MG63 (cell line): ENCODE data around the gene TCEA2. TPM values are rescaled to one million over a fixed set of nuclear protein-coding genes. Genes with fewer than 3 reads are reported as not detected.

Experiments used
- DNase-seq: peaks from one replicate; pipeline ENCODE4 v3.0.0-alpha.2; 2020
- H3K27me3 ChIP-seq: fragments of 250-450 bp; sonication (Bioruptor Pico); 2 replicates; pipeline ENCODE4 v1.5.1; 2020; ENCODE audit warnings: mild to moderate bottlenecking, moderate library complexity
- H3K36me3 ChIP-seq: fragments of 250-450 bp; sonication (Bioruptor Pico); 2 replicates; pipeline ENCODE4 v1.5.1; 2020; ENCODE audit warnings: mild to moderate bottlenecking, moderate library complexity
- H3K4me3 ChIP-seq: fragments of 250-450 bp; sonication (Bioruptor Pico); 2 replicates; pipeline ENCODE4 v1.5.1; 2020; ENCODE audit warnings: mild to moderate bottlenecking, moderate library complexity
- H3K9me3 ChIP-seq: fragments of 250-450 bp; sonication (Bioruptor Pico); 2 replicates; pipeline ENCODE4 v1.5.1; 2020; ENCODE audit warnings: mild to moderate bottlenecking, moderate library complexity
- total RNA-seq: library from RNA; depleted of rRNA; stranded (reverse); fragments of >200 nt; shearing (Covaris generic); gene quantifications from 2 replicates; pipeline ENCODE4 v1.2.3, GENCODE V29; 2014; ENCODE audit warnings: low replicate concordance

The TCEA2 gene
- total RNA-seq, 1 experiment from 2014 or later = 48.0 TPM

DNA sequence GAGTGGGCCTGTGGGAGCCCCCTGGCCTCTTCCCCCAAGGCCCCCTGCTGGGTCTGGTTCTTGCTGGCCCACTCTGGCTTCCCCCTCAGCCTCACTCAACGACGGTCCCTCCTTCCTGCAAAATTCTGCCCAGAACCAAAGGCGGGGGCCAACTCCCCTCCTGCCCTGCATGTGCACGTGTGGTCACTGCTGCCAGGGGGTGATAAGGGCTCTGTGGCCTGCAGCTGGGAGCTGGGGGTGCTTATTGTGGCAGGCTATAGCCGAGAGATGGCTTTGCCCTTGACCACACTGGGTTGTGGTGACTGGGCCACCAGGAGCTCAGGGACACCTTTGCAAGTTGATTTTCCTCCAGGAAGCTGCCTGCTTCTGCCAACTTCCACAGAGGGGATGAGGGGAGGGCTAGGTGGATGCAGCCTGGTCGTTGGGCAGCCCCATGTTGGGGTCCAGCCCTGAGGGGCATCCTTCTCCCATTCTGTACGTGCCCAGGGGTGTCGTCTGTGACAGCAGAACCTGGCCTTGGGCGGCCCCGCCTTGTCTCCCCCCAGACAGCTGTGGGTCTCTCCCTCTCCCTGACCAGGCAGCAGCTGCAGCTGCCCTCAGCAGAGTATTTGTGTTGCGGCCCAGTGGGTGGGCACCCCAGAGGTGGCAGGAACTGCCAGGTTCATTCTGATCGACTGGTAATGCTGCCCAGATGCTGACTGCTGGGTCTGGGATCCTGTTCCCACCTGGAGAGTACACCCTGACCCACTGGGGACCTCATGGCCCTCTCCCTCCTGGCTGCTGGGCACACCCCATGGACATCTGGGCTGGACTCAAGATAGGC, 5.6 kb downstream of the TCEA2 start:
- no peak overlapping the region for H3K4me3 ChIP-seq
- H3K36me3 ChIP-seq = peaks cover 12% of the 10 kb centered on the region
- H3K27me3 ChIP-seq = no peaks in the 10 kb centered on the region
- no peak for DNase-seq
- H3K9me3 ChIP-seq = no peaks in the 10 kb centered on the region

DNA sequence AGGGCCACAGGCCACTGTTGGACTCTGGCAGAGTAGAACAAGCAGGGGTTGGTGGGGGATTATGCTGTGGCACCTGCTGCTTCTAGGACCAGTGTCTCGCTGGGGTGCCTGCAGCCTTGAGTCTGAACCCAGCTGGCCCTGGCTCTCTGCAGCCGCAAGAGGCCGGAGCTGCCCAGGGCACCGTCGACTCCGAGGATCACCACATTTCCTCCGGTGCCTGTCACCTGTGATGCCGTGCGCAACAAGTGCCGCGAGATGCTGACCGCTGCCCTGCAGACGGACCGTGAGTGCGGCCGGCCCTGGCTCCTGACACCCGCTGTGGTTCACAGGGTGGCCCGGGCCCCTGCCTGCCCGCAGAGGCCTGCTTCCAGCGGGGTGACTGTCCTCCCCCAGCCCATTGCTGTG, 6.2 kb downstream of the TCEA2 start:
- DNase-seq = no peak
- H3K27me3 ChIP-seq = no peaks in the 10 kb centered on the region
- no peak overlapping the region for H3K4me3 ChIP-seq
- H3K9me3 ChIP-seq = no peaks in the 10 kb centered on the region
- peaks cover 18% of the 10 kb centered on the region for H3K36me3 ChIP-seq

DNA sequence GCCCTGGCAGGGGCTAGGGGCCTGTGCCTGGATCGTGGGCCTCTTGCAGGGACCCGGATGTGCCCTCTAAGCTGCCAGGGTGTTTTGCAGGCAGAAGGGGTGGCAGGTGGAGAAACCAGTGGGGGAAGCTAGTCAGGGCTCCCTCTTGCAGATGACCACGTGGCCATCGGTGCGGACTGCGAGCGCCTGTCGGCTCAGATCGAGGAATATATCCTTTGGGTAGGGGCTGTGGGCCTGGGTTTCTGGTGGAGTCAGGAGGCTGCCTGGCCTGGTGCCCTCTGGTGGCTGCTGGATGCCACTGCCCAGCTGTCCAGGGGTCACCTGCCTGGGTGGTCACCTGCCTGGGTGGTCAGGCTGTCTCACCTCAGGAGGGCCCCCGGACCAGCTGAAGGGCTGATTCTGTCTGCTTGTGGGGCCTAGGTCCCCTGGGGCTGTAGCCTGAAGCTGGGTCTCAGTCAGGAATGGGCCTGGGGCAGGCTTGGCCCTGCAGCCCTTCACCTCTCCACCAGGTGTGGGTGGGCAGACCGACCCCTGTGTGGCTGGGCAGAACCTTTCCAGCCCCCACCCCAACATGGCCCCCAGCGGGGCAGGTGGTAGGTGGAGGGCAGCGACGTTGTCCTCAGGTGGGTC, 6.7 kb downstream of the TCEA2 start:
- Histone ChIP-seq H3K9me3 (no peaks in the 10 kb centered on the region), H3K4me3 (no peak overlapping the region), H3K27me3 (no peaks in the 10 kb centered on the region), H3K36me3 (peaks cover 18% of the 10 kb centered on the region)
- DNase-seq = no peak

DNA sequence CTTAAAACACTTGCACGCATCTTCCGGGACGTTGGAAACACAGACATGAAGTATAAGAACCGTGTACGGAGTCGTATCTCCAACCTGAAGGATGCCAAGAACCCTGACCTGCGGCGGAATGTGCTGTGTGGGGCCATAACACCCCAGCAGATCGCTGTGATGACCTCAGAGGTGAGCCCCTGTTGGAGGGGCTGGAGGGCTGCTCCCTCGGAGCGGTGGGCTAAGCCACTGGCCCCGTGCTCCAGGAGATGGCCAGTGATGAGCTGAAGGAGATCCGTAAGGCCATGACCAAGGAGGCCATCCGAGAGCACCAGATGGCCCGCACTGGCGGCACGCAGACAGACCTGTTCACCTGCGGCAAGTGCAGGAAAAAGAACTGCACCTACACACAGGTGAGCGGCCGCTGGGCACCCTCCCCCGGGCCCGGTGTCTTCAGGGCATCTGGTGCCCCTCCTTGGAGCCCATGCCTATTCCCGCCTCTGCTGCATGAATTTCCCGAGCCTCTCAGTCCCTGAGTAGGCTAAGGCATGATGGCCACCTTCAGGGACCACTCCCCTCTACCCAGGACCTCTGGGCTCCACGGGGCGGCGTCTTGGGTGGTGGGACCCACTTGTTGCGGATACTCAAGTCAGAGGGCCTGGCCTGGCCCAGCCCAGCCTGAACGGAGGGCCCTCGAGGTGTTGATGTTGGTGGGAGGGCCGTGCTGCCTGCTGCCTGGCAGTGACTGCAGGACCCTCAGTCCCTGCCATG, 7.4 kb downstream of the TCEA2 start:
- no peak for DNase-seq
- Histone ChIP-seq H3K4me3 (no peak overlapping the region), H3K9me3 (no peaks in the 10 kb centered on the region), H3K36me3 (peaks cover 18% of the 10 kb centered on the region), H3K27me3 (no peaks in the 10 kb centered on the region)

DNA sequence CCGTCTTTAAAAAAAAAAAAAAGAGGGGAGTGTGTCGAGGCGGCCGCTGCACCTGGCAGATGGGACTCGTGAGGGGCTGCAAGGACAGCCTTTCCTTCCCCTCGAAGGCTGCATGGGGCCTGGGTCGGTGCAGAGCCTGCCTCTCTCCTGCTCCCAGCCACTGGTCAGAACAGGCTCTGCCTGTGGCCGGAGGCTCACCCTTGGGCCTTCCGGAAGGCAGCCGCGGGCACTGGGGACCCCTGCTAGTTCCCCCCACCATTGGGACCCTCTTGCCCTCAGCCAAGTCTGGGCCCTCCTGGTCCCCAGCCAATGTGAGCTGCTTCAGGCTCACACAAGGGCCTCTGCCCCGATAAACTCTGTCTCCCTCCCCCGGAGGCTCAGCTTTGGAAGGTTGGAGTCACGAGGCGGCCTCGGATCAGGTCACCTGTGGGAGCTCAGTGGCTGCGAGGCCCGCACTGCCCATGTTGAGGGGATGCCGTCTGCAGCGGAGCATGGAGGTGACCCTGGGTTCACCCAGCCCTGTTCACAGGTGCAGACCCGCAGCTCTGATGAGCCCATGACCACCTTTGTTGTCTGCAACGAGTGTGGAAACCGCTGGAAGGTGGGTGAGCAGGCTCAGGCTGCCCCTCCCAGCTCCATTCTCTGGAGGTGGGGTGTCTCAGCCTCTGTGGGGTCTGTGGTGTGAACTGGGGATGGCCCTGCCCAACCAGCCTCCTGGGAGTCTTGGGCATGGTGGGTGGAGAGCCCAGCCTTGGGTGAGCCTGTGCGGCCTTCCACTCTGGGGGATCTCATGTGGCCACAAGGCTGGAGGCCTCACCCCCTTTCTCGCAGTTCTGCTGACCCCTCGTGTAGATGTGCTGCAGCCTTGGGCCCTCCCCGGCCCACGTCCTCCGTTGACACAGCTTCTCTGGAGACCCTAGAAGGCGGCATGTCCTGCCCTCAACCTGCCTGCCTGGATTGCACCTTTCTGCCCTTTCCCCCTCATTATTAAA, 8.6 kb downstream of the TCEA2 start:
- Histone ChIP-seq H3K4me3 (no peak overlapping the region), H3K9me3 (no peaks in the 10 kb centered on the region), H3K36me3 (peaks cover 22% of the 10 kb centered on the region), H3K27me3 (no peaks in the 10 kb centered on the region)
- DNase-seq = no peak

DNA sequence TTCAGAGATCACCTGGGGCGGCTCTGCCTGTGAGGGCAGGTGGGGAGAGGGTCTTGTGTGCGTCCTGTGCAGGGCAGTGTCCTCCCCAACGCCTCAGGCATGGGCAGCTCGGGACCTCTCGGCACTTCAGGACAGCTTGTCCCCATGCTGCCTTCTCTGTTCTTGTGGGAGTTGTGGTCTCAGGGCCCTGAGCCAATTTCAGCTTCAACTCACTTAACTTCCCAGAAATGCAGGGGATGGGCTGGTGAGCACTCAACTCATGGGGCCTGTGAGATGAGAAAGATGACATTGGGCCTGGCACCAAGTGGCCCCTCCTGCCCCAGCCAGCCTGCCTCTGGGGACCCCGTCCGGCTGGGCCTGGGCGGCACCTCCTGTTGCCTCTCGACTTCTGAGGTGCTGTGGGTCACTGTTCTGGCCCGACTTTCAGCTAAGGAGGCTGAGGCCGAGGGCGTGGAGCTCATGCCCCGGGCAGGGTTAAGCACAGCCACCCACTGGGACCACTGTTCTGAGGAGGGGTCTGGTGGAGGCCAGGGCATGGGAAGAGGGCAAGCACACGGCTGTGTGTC, 9.6 kb downstream of the TCEA2 start:
- H3K4me3 ChIP-seq = no peak overlapping the region
- H3K36me3 ChIP-seq = peaks cover 19% of the 10 kb centered on the region
- no peaks in the 10 kb centered on the region for H3K9me3 ChIP-seq
- no peaks in the 10 kb centered on the region for H3K27me3 ChIP-seq
- no peak for DNase-seq

DNA sequence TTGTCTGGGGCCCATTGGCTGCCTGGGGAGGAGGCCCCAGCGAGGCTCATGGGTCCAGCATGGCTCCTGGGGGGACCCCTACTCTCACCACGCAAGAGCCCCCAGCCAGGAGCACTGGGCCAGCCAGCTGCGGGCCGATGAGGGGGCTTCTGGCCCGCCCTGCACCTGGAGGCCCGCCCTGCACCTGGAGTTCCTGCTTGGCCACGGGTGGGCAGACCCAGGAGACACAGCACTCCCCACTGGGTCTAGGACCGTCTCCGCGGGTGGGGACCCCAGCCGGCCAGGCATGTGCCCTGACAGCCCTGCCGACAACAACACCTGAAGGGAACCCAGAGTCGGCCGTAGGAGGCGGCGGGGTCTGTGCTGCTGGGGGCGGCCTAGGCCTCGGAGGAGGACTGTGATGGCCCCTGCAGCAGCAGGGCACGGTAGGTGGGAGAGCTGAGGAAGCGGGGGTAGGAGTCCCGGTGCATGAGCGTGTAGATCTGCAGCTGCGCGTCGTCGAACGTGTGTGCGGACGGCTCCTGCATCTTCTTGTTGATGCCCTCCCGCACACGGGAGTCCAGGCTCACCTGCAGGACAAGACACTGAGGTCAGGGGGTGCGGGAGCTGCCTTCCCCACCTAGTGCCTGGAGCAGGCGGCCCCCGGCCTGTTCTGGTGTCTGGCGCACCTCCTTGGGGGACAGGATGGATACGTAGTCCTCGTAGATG, 10.6 kb downstream of the TCEA2 start:
- Histone ChIP-seq H3K36me3 (peaks cover 19% of the 10 kb centered on the region), H3K9me3 (no peaks in the 10 kb centered on the region), H3K27me3 (no peaks in the 10 kb centered on the region), H3K4me3 (no peak overlapping the region)
- DNase-seq = no peak

DNA sequence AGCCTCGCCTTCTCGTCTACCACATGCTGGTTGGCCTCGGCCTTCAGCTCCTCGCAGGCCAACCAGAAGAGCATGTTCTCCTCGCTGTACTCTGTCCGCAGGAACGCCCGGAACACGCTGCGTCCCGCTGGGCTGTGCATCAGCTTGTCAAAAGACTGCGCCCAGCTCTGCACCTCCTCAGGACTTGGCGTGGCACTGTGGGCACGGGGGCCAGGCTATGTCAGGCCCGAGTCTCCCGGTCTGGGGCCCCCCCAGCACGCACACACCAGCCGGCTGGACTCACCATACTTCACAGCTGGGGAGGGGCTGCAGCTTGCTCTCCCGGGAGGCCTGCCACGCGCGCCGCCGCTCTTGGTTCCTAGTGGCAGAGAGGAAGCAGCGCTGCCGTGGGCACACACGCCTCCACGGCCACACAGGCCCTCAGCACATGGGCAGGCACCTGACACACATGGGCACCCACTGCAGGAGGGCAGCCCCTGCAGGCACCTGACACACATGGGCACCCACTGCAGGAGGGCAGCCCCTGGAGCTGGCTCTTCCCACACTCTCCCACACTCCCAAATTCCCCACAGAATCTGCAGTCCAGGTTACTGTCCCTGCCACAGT, 11.3 kb downstream of the TCEA2 start:
- Histone ChIP-seq H3K4me3 (no peak overlapping the region), H3K36me3 (peaks cover 19% of the 10 kb centered on the region), H3K27me3 (no peaks in the 10 kb centered on the region), H3K9me3 (no peaks in the 10 kb centered on the region)
- DNase-seq = no peak

DNA sequence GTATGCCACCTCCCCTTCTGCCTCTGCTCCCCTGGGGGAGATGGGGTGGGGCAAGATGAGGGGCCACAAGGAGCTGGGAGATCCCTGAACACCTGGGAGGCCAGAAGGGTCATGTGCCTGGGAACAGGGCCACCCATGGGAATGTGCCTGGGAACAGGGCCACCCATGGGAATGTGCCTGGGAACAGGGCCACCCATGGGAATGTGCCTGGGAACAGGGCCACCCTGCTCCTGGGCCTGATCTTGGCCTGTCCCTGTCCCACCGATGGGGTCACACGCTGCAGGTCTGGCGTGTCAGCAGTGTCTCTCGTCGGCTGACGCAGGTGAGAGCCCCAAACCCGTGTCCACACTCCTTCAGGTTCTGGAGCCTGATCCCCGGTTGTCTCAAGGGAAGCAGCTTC, 12.0 kb downstream of the TCEA2 start:
- DNase-seq = no peak
- Histone ChIP-seq H3K9me3 (no peaks in the 10 kb centered on the region), H3K4me3 (no peak overlapping the region), H3K36me3 (peaks cover 19% of the 10 kb centered on the region), H3K27me3 (no peaks in the 10 kb centered on the region)

DNA sequence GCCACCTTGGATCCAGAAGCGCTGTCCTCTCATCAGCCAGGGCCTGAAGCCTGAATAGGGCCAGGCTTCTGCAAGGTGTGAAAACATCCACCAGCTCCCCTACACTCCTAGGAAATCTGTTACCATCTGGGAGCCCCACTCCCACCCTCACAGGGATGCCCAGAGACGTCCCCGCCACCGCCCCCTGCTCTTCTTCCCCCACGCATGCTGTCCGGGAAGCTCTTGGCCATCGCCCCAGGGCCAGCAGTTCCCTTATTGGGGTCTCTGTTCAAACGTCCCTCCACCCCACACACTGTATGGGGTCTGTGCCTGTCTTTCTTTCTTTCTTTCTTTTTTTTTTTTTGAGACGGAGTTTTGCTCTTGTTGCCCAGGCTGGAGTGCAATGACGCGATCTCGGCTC, 12.6 kb downstream of the TCEA2 start:
- H3K9me3 ChIP-seq = no peaks in the 10 kb centered on the region
- H3K4me3 ChIP-seq = no peak overlapping the region
- H3K27me3 ChIP-seq = no peaks in the 10 kb centered on the region
- DNase-seq = no peak
- H3K36me3 ChIP-seq = peaks cover 19% of the 10 kb centered on the region

DNA sequence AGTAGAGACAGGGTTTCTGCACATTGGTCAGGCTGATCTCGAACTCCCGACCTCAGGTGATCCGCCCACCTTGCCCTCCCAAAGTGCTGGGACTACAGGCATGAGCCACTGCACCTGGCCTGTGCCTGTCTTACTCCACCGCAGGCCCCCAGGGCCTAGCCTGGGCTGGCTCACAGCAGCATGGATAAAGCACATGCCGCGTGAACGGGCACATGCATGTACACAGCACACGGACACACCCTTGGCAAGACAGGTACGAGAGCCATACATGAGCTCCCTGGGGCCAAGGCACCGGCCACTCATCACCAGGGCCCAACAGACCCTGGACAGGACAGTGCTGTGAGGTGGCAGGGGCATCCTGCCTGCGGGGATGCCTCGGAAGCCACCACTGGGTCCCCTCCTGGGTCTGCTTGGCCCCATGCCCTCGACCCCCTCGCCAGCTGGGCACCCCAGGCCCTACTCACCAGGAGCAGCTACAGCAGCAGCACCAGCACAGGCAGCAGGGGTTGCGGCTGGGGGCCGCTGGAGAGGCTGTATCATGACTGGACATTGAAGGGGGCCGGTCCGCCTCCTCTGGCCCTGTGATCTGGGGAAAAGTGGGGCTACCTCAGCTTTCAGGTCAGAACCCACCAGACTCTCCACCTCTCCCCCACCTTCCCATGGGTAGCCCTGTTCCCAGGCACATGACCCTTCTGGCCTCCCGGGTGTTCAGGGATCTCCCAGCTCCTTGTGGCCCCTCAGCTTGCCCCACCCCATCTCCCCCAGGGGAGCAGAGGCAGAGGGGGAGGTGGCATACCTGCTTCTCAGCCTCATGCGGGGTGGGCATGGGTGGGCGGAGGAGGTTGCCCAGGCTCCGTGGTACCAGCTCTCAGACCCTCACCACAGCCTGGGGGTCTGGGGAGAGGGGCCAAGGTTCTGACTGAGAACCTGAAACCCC, 13.3 kb downstream of the TCEA2 start:
- Histone ChIP-seq H3K4me3 (no peak overlapping the region), H3K9me3 (no peaks in the 10 kb centered on the region), H3K27me3 (no peaks in the 10 kb centered on the region), H3K36me3 (peaks cover 19% of the 10 kb centered on the region)
- no peak for DNase-seq

DNA sequence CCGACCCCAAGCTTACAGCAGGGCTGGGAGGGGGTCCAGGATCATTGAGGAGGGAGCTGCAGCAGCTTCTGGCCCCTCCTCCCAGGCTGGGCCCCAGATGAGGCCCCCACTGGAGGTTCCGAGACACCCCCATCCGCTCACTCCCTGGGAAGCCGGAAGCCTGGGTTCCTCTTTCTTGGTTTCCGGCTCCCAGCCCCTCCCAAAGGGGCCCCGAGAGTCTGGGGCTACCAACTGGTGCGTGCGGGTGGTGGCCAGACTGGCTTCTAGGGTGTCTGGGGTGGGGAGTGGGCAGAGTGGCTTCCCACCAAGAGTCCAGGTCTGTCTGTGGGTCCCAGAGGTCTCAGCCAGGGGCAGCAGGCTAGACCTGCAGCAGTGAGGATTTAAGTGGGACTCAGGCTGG, 14.1 kb downstream of the TCEA2 start:
- no peak for DNase-seq
- no peaks in the 10 kb centered on the region for H3K27me3 ChIP-seq
- no peaks in the 10 kb centered on the region for H3K9me3 ChIP-seq
- no peak overlapping the region for H3K4me3 ChIP-seq
- H3K36me3 ChIP-seq = peaks cover 19% of the 10 kb centered on the region

DNA sequence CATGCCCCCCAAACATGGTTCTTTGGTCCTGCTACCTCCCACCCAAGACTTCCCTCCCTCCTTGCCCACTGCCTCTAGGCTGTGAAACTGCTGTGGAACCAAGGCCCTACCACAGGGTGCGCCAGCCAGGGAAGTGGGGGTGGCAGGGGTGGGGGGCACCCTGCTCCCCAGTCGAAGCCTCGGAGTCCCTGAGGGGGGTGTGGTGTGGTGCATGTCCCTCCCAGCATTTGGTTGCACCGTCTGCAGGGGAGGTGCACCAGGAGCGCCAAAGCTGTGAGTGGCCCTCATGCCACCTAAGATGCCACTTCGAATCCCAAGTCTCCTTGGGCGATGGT, 14.5 kb downstream of the TCEA2 start:
- no peaks in the 10 kb centered on the region for H3K9me3 ChIP-seq
- no peaks in the 10 kb centered on the region for H3K27me3 ChIP-seq
- no peak overlapping the region for H3K4me3 ChIP-seq
- H3K36me3 ChIP-seq = peaks cover 16% of the 10 kb centered on the region
- no peak for DNase-seq

DNA sequence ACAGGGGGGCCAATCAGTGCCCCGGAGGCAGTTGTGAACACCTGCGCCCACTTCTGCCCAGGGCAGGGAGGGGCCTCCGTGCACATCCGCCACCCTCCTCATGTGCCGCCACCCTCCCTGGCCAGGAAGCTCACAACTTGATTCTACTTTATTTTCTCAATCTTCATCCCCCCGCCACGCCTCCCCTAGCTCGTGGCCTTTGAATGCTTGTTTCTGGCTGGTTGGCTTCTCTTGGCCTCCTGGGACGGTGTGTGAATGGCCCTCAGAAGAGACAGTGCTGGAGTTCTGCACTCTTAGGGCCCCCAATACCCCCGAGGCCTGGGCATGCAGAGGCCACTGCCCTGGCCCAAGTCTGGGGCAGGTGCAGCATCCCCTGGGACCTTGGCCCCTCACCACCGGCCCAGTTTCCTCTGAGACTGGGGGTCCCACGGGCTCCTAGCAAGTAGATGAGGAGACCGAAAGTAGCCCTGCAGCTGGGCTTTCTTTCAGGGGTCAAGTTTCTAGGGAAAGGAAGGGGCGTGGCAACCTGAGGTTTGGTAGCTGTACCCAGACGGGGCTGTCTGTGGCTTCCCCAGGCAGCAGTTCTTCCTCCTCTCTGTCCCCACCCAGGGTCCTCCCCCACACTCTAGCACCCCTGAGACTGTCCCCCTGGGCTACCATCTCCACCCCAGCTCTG, 15.0 kb downstream of the TCEA2 start:
- no peaks in the 10 kb centered on the region for H3K9me3 ChIP-seq
- H3K4me3 ChIP-seq = peak overlapping the region; percentile 94; the same call in 1 of the 2 replicates
- DNase-seq = no peak
- H3K27me3 ChIP-seq = no peaks in the 10 kb centered on the region
- peaks cover 16% of the 10 kb centered on the region for H3K36me3 ChIP-seq
